ENCODE measurements around the gene CXCR6.

The CXCR6 gene

DNA sequence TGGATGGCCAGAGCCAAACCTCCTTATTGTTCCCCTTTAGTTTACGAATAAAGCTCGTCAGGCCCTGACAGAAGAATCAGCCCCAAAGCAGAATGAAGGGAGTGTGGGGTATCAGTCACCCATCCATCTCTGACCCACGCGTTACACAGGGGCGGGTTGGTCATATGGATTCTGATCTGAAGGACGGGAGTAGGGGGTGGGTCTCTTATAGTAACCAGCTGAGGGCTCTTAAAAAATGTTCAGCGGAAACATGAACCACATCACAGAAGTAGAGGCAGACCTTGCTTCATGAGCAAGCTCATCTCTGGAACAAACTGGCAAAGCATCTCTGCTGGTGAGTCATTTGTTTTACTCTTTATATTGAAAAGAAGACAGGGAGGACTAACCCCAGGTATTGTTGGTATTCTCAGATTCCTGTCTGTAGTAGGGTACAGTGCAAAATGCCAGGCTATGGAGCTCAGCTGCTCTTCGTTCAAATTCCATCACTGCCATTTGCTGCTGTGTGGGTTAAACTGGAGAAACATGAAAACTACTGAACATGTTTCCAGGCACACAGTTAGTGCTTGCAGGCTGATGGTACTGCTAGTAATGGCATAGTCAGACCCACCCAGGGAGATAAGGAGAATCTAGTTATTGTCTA is at the start of gene CXCR6:
TSS of gene CXCR6 (plus strand) at position 258 of the 640 bp plus-strand sequence. CDS start 3,018 bp downstream, outside the sequence.
- peak; percentile 25 for DNase-seq (ENCODE audit: low read depth, low spot score)

- DNase-seq (ENCODE audit: low read depth, low spot score), result no peak
These were observed 49.2 kb upstream of the CXCR6 start for GRCh38 chr3:45894015-45894414.

GRCh38 chr3:45895686-45896468 is 47.4 kb upstream of the CXCR6 start:
- no peak for DNase-seq (ENCODE audit: low read depth, low spot score)

DNA sequence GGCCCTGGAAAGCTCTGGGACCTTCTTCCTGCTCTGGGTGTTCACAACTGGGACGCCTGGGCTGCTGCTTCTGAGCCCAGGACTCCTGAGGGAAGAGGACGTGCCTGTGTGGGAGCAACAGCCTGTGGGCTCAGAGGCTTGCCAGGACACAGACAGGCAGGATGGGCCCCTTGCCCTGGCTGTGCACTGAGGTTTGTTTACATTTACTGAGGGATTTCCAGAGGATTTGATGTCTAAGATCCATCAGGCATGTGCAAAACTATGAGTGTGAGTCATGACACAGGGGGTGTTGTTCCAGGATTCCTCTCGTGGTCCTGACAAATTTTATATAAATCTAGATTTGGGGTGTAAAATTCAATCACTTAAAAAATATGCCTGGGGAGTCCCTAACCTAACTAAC is 46.3 kb upstream of the CXCR6 start:
- no peak for DNase-seq (ENCODE audit: low read depth, low spot score)

DNA sequence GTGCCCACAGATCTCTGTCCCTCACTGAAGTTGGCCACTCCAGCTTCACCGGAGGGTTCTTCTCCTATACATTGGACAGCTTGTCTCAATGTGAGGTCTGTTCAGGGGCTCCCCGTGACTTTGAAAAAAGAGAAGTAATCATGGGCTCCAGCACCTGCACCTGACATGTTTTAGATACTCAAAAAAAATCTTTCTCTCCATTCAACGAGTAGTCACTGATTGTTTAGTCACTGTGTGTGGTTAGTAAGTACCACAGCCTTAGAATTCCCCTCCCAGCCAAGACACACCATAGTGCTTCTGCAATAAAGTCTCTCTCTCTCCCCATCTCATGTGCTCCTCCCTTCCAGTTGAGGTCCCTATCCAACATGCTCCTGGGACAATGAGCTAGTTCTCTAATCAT is 38.3 kb upstream of the CXCR6 start:
- no peak for DNase-seq (ENCODE audit: low read depth, low spot score)

- no peak for DNase-seq (ENCODE audit: low read depth, low spot score)
These were observed 37.5 kb upstream of the CXCR6 start for GRCh38 chr3:45905755-45906154.

DNA sequence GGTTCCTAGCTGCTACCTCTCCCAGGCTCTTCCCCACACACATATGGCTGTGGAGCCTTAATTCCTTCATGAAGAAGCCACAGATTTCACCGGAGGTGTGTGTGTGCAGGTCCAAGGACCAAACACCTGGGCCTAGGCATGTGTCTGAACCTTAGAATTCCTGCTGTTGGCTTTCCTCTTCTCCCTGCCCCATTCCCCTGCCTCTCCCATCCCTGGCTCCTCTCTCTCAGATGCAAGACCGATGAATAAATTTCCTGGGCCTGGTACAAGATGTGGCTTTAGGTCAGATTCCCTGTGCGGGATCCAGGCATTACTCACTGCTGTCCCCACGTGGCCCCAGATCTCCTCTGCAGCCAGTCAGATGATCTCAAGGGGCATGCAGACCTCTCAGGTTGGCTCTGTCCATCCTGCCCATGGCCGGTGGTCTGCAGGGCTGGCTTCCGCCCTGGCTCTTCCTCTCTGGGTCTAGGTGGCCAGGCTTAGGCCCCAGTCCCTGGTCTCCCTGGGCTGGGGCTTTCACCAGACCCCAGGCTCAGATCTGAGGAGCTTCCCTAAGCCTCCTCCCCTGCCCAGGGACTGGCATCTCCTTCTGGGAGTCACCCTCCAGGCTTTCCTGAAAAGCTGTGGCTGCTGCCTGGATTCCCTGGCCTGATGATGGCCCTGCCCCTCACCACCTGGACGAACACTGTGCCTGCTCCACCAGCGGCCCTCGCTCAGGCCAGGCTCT is 36.4 kb upstream of the CXCR6 start:
- no peak for DNase-seq (ENCODE audit: low read depth, low spot score)

- DNase-seq (ENCODE audit: low read depth, low spot score), result no peak
These were observed 35.2 kb upstream of the CXCR6 start for GRCh38 chr3:45907769-45908705.

DNA sequence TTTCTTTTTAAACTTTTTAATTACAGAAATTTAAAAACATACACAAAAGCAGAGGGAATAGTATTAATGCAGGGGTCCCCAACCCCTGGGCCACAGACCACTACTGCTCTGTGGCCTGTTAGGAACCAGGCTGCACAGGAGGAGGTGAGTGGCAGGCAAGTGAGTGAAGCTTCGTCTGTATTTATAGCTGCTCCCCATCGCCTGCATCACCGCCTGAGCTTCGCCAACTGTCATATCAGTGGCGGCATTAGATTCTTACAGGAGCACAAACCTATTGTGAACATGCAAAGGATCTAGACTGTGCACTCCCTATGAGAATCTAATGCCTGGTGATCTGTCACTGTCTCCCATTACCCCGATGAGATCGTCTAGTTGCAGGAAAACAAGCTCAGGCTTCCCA is 34.5 kb upstream of the CXCR6 start:
- no peak for DNase-seq (ENCODE audit: low read depth, low spot score)

DNA sequence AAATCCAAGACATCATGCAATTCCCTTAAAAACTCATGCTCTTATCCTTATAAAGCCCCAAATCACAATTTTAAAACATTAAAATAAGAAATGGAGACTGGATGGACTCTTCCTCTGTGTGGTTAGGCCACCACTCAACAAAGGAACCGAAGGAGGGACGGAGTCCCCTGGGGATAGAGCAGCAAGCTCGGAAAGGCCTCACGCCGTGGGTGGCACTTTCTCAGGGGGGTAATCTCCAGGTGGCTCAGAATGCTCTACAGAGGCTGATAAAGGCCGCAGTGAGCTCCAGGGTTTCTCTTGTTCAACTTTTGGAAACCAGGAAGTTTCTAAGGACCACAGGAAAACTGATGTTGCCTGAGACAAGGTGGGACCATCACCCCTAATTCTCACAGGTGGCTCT is 33.7 kb upstream of the CXCR6 start:
- DNase-seq (ENCODE audit: low read depth, low spot score), result no peak

DNA sequence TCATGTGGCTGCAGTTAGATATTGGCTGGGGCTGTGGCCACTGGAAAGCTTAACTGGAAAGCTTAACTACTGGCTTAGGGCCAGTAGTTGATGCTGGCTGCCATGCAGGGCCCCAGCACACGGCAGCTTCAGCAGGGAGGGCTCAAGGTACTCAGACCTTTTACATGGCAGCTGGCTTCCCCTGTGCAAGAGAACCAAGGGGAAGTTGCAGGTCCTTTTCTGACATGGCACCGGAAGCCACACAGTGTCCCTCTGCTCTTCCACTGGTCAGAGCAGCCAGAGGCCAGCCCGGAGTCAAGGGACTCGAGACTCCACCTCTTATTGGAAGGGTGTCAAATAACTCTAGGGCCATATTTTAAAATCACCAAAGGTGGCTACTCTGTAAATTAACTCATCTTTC is 32.4 kb upstream of the CXCR6 start:
- DNase-seq (ENCODE audit: low read depth, low spot score), result no peak

GRCh38 chr3:45911511-45912226 is 31.6 kb upstream of the CXCR6 start:
- DNase-seq (ENCODE audit: low read depth, low spot score), result no peak

DNA sequence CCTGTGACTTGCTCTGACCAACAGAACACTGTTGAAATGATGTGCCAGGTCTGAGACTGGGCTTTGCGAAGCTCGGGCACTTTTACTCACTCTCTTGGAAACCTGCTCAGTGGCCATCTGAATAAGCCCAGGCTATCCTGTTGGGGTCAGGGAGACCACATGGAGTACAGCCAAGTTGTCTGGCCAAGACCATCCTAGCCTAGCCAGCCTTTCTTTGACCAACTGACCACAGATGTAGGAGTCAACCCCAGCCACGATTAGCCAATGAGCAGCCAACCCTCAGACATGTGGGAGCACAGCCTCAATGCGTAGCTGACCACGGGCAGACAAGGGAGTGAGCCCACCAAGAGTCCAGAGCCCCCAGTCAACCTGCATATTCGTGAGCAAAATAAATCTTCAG is 30.8 kb upstream of the CXCR6 start:
- DNase-seq (ENCODE audit: low read depth, low spot score), result no peak

DNA sequence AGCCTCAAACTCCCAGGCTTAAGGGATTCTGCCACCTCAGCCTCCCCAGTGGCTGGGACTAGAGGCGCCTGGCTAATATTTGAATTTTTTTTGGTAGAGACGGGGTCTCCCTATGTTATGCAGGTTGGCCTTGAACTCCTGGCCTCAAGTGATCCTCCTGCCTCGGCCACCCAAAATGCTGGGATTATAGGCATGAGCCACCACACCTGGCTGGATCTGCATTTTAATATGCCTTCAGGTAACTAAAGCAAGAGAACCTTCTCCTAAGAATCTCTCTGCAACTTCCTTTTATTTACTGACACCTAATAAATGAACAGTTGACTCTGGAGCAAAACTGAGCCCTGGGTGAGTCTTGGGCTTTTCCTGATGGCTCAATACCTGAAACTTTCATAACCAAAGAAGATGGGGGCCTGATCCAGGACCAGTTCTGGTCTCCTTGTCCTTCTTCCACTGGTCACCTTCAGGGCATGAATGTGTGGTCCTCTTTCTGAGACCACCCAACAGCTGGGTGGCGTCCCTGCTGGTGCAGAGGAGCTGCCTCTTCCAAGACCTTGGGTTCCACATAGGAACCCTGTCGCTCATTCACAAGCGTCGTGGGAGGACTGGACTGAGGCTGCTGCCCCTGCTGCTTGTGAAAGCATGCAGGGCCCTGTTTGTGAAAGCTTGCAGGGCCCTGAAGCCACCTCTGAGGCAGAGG is 28.8 kb upstream of the CXCR6 start:
- DNase-seq (ENCODE audit: low read depth, low spot score), result no peak

- DNase-seq (ENCODE audit: low read depth, low spot score), result no peak
These were observed 28.2 kb upstream of the CXCR6 start for GRCh38 chr3:45915059-45915439.

GRCh38 chr3:45915518-45916231 is 27.6 kb upstream of the CXCR6 start:
- DNase-seq (ENCODE audit: low read depth, low spot score), result peak; percentile 54

DNA sequence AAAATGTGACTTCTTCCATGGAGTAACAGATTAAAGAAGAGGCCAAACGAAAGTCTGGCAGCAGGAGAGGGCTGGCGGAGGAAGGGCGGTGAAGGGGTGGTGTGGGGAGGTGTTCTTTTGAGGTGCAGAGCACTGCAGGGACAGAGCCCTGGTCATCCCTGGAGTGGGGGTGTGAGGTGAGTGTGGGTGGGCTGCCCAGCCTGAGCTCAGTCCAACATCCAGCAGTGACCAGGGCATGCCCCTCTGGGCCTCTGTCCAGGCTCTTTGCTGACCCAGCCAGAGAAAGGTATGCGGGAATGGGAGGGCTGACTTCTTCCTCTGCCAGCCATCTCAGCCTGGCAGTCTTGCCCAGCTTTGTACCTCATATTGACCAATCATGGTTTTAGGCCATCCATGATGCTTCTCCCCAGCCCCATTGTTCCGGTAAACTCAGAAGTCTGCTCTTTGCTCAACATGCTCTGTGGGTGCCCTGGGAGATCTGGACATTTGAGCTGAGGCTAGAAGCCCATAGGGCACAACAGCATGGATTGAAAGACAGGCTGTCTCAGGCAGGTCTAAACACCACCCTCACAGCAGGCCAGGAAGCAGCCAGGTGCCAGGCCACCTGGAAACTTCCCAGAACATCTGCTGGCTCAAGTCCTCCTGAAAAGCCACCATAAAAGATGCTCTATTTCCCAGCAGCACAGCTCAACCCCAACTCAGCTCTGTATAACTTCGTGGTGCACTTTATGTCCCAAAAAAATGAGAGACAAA is 25.9 kb upstream of the CXCR6 start:
- DNase-seq (ENCODE audit: low read depth, low spot score), result no peak

DNA sequence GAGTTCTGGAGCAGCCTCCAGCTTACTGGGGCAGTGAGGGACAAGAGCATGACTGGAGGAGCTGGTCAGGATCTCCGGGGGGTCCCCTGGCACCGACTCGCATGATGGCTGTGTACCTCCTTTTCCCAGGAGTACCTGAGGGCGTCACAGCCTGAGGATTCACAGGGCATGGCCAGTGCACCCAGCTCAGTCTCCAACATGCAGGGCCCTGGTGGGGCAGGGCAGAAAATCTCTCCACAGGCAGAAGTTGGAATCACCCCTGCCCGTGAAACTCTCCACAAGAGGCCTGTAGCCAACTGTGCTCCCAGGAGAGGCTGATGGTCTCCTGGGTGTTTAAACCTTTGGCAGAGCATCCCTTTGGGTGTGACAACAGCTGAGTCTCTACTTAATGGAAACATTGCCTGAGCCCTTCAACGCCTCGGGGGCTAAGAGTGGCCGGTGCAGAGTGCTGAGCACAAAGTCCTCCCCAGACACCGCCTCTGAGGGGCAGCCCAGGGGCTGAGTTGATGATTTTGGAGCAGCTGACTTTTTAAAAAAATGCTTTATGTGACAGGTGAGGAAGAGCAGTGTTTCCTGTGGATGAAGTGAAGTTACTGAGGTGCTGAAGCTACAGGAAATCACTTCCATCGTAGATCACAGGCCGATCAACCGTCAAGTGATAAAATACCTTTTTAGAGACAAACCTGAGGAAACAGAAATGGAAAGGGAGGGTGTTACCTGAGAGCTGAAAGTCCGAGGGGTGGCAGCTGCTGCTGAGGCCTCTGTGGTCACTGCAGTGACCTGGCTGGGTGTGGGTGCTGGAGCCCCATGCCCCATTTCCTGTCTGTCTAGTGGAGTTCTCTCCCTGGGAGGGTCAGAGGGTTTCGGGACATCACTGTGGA is 21.9 kb upstream of the CXCR6 start:
- no peak for DNase-seq (ENCODE audit: low read depth, low spot score)
